Fibroblast of mammary gland (primary cell): Measurements from ENCODE around the gene PCYT2.

ENCODE experiments used
- DNase-seq: peaks from one replicate; pipeline ENCODE4 v3.0.0-alpha.2; 2010; ENCODE audit warnings: low read depth
- H3K4me3 ChIP-seq: 2 replicates; pipeline ENCODE4 v1.5.1; 2011; ENCODE audit warnings: low read depth, mild to moderate bottlenecking, low read length, moderate library complexity; ENCODE audit not compliant: control insufficient read depth
- CTCF ChIP-seq: conservative IDR thresholded peaks from 2 replicates; pipeline ENCODE4 v1.5.1; 2011; ENCODE audit warnings: low read depth, low read length, inconsistent platforms; ENCODE audit not compliant: control insufficient read depth, insufficient read depth

PCYT2 gene

GRCh38 chr17:81905993-81906392, 5.2 kb downstream of the PCYT2 start:
- no peak for TF ChIP-seq CTCF
- H3K4me3 ChIP-seq, result no peak overlapping the region
- DNase-seq, result no peak

GRCh38 chr17:81905424-81905875, 5.7 kb downstream of the PCYT2 start:
- no peak for DNase-seq
- H3K4me3 ChIP-seq, result no peak overlapping the region
- no peak for TF ChIP-seq CTCF

GRCh38 chr17:81904600-81905423, 6.4 kb downstream of the PCYT2 start:
- DNase-seq, result no peak
- H3K4me3 ChIP-seq, result no peak overlapping the region
- TF ChIP-seq CTCF, result no peak

GRCh38 chr17:81903896-81904599, 7.2 kb downstream of the PCYT2 start:
- DNase-seq, result no peak
- TF ChIP-seq CTCF, result no peak
- H3K4me3 ChIP-seq, result no peak overlapping the region

DNA sequence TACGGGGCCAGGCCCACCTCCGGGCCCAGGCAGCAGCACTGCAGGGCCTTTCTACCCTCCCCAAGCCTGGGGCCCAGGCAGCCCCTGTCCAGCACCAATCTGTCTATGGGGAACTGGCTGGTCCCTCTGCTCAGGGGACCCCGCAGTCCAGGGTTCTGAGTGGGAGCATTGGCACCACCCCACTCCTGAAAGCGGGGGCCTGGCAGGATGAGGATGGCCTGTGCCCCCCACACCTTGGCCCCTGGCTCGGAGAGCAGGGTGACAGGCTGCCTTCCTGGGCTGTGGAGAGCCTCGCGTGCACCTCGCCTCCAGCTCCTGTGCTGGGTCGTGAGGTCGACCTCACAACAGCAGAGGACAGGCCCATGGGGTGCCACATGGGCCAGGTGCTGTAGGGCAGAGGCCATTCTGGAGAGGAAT, 7.8 kb downstream of the PCYT2 start:
- no peak overlapping the region for H3K4me3 ChIP-seq
- DNase-seq, result no peak
- no peak for TF ChIP-seq CTCF

DNA sequence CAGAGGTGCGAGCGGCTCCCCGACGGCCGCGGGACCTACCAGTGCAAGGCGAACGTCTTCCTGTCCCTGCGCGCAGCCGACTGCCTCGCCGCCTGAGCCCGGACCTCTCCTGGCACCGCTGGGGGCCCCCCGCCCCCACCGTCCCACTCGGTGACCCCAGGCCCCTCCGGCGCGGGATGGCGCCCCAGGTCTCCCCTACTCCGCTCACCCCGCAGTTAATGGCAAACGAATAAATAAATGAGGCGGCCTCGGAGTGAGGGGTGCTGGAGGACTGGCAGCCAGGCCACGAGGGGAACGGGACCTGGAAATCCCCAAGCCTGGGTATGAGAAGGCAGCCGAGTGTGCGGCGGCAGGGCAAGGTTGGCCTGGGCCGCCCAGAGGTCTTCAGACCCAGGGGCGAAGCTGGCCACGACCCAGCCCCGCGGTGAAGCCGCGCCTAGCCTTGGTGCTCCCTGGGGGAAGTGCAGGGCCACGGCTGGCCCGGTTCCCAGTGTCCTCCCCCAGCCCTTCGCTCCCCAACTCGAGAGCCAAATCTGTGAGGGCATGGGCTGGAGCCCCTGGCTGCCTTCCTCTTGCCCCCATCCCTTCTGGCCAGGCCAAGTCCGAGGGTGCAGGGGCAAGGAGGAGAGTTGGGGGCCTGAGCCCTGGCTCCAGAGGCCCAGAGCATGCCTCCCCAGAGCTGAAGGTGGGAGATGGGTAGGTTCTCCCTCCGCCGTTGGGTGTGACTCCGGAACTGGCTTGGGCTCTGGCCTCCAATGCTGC, 8.4 kb downstream of the PCYT2 start:
- DNase-seq, result no peak
- H3K4me3 ChIP-seq, result no peak overlapping the region
- no peak for TF ChIP-seq CTCF
